ACC112 (cell line): Measurements from ENCODE around the gene ARSB.
A peak's percentile ranks its signal among the peaks of the same experiment; 100 is the strongest.

Experiments
- H2AFZ ChIP-seq: fragments of 200-600 bp; sonication (generic); one replicate; pipeline ENCODE4 v1.6.0; 2017; ENCODE audit warnings: antibody characterized with exemption, low read length; ENCODE audit not compliant: unreplicated experiment
- H3K27ac ChIP-seq: fragments of 200-600 bp; sonication (generic); 2 replicates; pipeline ENCODE4 v1.5.1; 2014; ENCODE audit warnings: low read depth, mild to moderate bottlenecking, antibody characterized with exemption, low read length, moderate library complexity
- H3K27me3 ChIP-seq: fragments of 200-600 bp; sonication (generic); 2 replicates; pipeline ENCODE4 v1.6.1; 2014; ENCODE audit warnings: mild to moderate bottlenecking, antibody characterized with exemption, low read length, moderate library complexity, mixed read lengths; ENCODE audit not compliant: insufficient read depth
- H3K36me3 ChIP-seq: fragments of 200-600 bp; sonication (generic); 2 replicates; pipeline ENCODE4 v1.6.1; 2016; ENCODE audit warnings: mild to moderate bottlenecking, antibody characterized with exemption, low read length, moderate library complexity, mixed read lengths; ENCODE audit not compliant: insufficient read depth
- H3K4me1 ChIP-seq: fragments of 200-600 bp; sonication (generic); one replicate; pipeline ENCODE4 v1.6.1; 2016; ENCODE audit warnings: low read length, mixed read lengths; ENCODE audit not compliant: insufficient read depth, unreplicated experiment, control insufficient read depth
- H3K4me3 ChIP-seq: fragments of 200-600 bp; sonication (generic); 2 replicates; pipeline ENCODE4 v1.5.1; 2014; ENCODE audit warnings: mild to moderate bottlenecking, low read depth, low read length
- H3K79me2 ChIP-seq: fragments of 200-600 bp; sonication (generic); one replicate; pipeline ENCODE4 v1.6.0; 2016; ENCODE audit warnings: low read length; ENCODE audit not compliant: control insufficient read depth, unreplicated experiment, insufficient read depth

ARSB gene

GRCh38 chr5:79020861-79021561 is 35.9 kb upstream of the ARSB start:
- H3K79me2 ChIP-seq: no peaks in the 10 kb centered on the region
- H3K4me3 ChIP-seq: peak overlapping the region; percentile 49; the same call in 1 of the 2 replicates
- no peak overlapping the region for H3K27ac ChIP-seq
- H3K4me1 ChIP-seq: peaks cover 14% of the 10 kb centered on the region
- H3K27me3 ChIP-seq: no peaks in the 10 kb centered on the region
- H3K36me3 ChIP-seq: no peaks in the 10 kb centered on the region
- H2AFZ ChIP-seq: peak overlapping the region; percentile 64

- H2AFZ ChIP-seq: no peak overlapping the region
- H3K4me3 ChIP-seq: no peak overlapping the region
- no peaks in the 10 kb centered on the region for H3K27me3 ChIP-seq
- no peaks in the 10 kb centered on the region for H3K36me3 ChIP-seq
- peaks cover 6% of the 10 kb centered on the region for H3K4me1 ChIP-seq
- H3K27ac ChIP-seq: no peak overlapping the region
- no peaks in the 10 kb centered on the region for H3K79me2 ChIP-seq
These were observed 29.5 kb upstream of the ARSB start for GRCh38 chr5:79014631-79015030.

DNA sequence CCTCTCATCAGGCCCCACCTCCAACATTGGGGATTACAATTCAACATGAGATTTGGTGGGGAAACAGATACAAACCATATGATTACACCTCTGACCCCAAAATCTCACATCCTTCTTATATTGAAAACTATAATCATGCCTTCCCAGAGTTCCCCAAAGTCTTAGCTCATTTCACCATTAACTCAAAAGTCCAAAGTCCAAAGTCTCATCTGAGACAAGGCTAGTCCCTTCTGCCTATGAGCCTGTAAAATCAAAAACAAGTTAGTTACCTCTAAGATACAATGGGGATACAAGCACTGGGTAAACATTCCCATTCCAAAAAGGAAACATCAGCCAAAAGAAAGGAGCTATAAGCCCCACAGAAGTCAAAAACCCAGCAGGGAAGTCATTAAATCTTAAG is 26.8 kb upstream of the ARSB start:
- Histone ChIP-seq H3K4me1 (peaks cover 6% of the 10 kb centered on the region), H2AFZ (no peak overlapping the region), H3K4me3 (no peak overlapping the region), H3K79me2 (no peaks in the 10 kb centered on the region), H3K36me3 (no peaks in the 10 kb centered on the region), H3K27me3 (no peaks in the 10 kb centered on the region), H3K27ac (no peak overlapping the region)

- peaks cover 6% of the 10 kb centered on the region for H3K4me1 ChIP-seq
- no peaks in the 10 kb centered on the region for H3K36me3 ChIP-seq
- H3K27ac ChIP-seq: no peak overlapping the region
These were observed 26.2 kb upstream of the ARSB start for GRCh38 chr5:79011219-79011836.

GRCh38 chr5:79008362-79008761 is 23.3 kb upstream of the ARSB start:
- Histone ChIP-seq H3K4me3 (no peak overlapping the region), H3K79me2 (no peaks in the 10 kb centered on the region), H3K4me1 (peaks cover 6% of the 10 kb centered on the region), H3K36me3 (no peaks in the 10 kb centered on the region), H2AFZ (no peak overlapping the region), H3K27me3 (no peaks in the 10 kb centered on the region), H3K27ac (no peak overlapping the region)

More at GRCh38 chr5:79011219-79011836, 26.2 kb upstream of the ARSB start:
- no peak overlapping the region for H2AFZ ChIP-seq
- H3K27me3 ChIP-seq: no peaks in the 10 kb centered on the region
- no peak overlapping the region for H3K4me3 ChIP-seq
- H3K79me2 ChIP-seq: no peaks in the 10 kb centered on the region

- Histone ChIP-seq H3K4me1 (peaks cover 7% of the 10 kb centered on the region), H3K27me3 (no peaks in the 10 kb centered on the region), H3K79me2 (no peaks in the 10 kb centered on the region), H3K4me3 (no peak overlapping the region), H3K36me3 (no peaks in the 10 kb centered on the region), H2AFZ (no peak overlapping the region), H3K27ac (no peak overlapping the region)
These were observed 22.8 kb upstream of the ARSB start for GRCh38 chr5:79007872-79008271.

DNA sequence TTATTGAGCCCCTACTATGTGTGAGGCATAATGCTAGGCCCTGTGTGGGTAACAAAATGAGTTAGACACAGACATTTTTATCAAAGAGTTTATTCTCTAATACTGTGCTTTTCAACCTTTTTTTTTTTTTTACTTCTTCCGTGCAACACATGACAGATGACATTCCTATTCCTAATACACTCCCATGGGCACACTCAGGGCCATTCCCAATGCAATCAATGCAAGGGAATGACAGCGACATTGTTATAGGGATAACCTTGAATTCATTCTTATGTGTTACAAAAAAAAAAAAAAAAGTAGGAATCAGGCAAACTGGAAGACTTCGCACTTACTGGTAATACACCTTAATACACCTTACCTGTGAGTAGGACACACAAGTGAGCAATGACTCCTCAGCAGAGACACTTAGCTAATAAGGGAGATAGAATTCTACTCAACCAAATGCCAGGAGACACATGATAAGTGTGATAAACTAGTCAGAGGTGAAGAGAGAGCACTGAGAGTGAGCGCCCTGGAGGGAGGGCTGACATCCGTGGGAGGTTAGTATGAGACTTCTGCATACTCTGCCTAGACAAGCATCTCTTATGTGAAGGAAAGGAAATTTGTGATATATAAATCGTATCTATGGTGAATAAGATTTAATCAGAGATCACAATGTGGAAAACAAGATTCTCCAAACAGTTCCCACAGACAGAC is 21.0 kb upstream of the ARSB start:
- H3K79me2 ChIP-seq: no peaks in the 10 kb centered on the region
- H3K4me3 ChIP-seq: no peak overlapping the region
- H3K27ac ChIP-seq: no peak overlapping the region
- no peaks in the 10 kb centered on the region for H3K27me3 ChIP-seq
- peaks cover 20% of the 10 kb centered on the region for H3K4me1 ChIP-seq
- H3K36me3 ChIP-seq: no peaks in the 10 kb centered on the region
- H2AFZ ChIP-seq: no peak overlapping the region

- Histone ChIP-seq H3K36me3 (no peaks in the 10 kb centered on the region), H3K4me1 (peaks cover 14% of the 10 kb centered on the region), H3K79me2 (no peaks in the 10 kb centered on the region), H2AFZ (no peak overlapping the region), H3K27ac (no peak overlapping the region), H3K27me3 (no peaks in the 10 kb centered on the region), H3K4me3 (no peak overlapping the region)
These were observed 20.0 kb upstream of the ARSB start for GRCh38 chr5:79005151-79005550.

- Histone ChIP-seq H2AFZ (peak overlapping the region; percentile 3), H3K27ac (peak overlapping the region; percentile 67), H3K4me1 (peaks cover 18% of the 10 kb centered on the region), H3K27me3 (no peaks in the 10 kb centered on the region), H3K79me2 (no peaks in the 10 kb centered on the region), H3K4me3 (no peak overlapping the region), H3K36me3 (no peaks in the 10 kb centered on the region)
These were observed 17.3 kb upstream of the ARSB start for GRCh38 chr5:79002374-79002773.

DNA sequence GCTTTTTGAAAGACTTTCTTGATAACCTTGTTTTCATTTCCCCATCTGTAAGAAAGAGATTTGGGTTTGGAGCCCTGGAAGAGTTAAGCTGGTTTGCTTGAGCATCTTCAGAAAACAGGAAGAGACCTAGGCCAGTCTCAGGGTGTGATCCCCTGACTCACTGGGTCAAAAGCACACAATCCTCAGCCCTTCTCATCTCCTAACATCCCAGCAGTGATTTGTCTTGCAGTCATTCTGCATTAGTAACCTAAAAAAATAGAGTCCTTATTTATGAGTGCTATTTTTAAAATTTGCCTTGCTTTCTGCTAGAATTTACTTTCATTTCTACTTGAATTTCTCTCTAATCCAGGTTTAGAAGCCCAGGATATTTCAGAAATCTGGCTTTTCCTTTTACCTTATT is 16.4 kb upstream of the ARSB start:
- peak overlapping the region; percentile 67 for H3K27ac ChIP-seq
- no peaks in the 10 kb centered on the region for H3K79me2 ChIP-seq
- H3K36me3 ChIP-seq: no peaks in the 10 kb centered on the region
- 0 out of 2 replicates have a peak overlapping the region, but pooled peaks have one; percentile 4 for H3K4me3 ChIP-seq
- peak overlapping the region; percentile 3 for H2AFZ ChIP-seq
- H3K4me1 ChIP-seq: peaks cover 18% of the 10 kb centered on the region
- H3K27me3 ChIP-seq: no peaks in the 10 kb centered on the region
